Glutamatergic neuron (in vitro differentiated cells): ENCODE measurements around the gene ZMIZ1. TPM values are rescaled to one million over a fixed set of nuclear protein-coding genes. Genes with fewer than 3 reads are reported as not detected.
A peak's percentile ranks its signal among the peaks of the same experiment; 100 is the strongest.

ENCODE experiments used
- DNase-seq: peaks from one replicate; pipeline ENCODE4 v3.0.0; 2022
- H3K27ac Mint-ChIP-seq: one replicate; pipeline ENCODE4 v1.8.0; 2020; ENCODE audit warnings: mild to moderate bottlenecking, mixed read lengths, inconsistent platforms; ENCODE audit not compliant: unreplicated experiment
- H3K27me3 Mint-ChIP-seq: one replicate; pipeline ENCODE4 v1.8.0; 2020; ENCODE audit warnings: mild to moderate bottlenecking, moderate library complexity, mixed read lengths, inconsistent platforms; ENCODE audit not compliant: unreplicated experiment
- H3K36me3 Mint-ChIP-seq: one replicate; pipeline ENCODE4 v1.8.0; 2020; ENCODE audit warnings: mild to moderate bottlenecking, mixed read lengths, inconsistent platforms; ENCODE audit not compliant: unreplicated experiment
- H3K4me1 Mint-ChIP-seq: one replicate; pipeline ENCODE4 v1.8.0; 2020; ENCODE audit warnings: mild to moderate bottlenecking, low read depth, mixed read lengths, inconsistent platforms; ENCODE audit not compliant: unreplicated experiment
- H3K4me3 Mint-ChIP-seq: one replicate; pipeline ENCODE4 v1.8.0; 2020; ENCODE audit warnings: mild to moderate bottlenecking, mixed read lengths, inconsistent platforms; ENCODE audit not compliant: unreplicated experiment
- H3K9me3 Mint-ChIP-seq: one replicate; pipeline ENCODE4 v1.8.0; 2020; ENCODE audit warnings: mild to moderate bottlenecking, moderate library complexity, mixed read lengths, inconsistent platforms; ENCODE audit not compliant: unreplicated experiment
- total RNA-seq: library from RNA; stranded (reverse); fragmentation: NEBNext Ultra II Directional; extraction: Animal tissue kit (Norgen Biotek cat#: 25700); gene quantifications from one replicate; pipeline ENCODE4 v1.2.1, GENCODE V29; 2021; ENCODE audit not compliant: unreplicated experiment
- TF ChIP-seq, protein P1 (sequence below): fragments of 200-600 bp; sonication (generic); IDR thresholded peaks from one replicate; pipeline ENCODE4 v1.5.0; 2021; ENCODE audit not compliant: partially characterized antibody, unreplicated experiment

ZMIZ1 gene
- total RNA-seq, 1 donor from 2014 or later, result 230 TPM

GRCh38 chr10:79282388-79282787 lies 213.6 kb downstream of the ZMIZ1 start:
- peaks cover 42% of the 10 kb centered on the region for H3K9me3 Mint-ChIP-seq
- peak; percentile 44 for DNase-seq
- H3K27ac Mint-ChIP-seq, result peak overlapping the region; percentile 92
- TF ChIP-seq, protein P1, sequence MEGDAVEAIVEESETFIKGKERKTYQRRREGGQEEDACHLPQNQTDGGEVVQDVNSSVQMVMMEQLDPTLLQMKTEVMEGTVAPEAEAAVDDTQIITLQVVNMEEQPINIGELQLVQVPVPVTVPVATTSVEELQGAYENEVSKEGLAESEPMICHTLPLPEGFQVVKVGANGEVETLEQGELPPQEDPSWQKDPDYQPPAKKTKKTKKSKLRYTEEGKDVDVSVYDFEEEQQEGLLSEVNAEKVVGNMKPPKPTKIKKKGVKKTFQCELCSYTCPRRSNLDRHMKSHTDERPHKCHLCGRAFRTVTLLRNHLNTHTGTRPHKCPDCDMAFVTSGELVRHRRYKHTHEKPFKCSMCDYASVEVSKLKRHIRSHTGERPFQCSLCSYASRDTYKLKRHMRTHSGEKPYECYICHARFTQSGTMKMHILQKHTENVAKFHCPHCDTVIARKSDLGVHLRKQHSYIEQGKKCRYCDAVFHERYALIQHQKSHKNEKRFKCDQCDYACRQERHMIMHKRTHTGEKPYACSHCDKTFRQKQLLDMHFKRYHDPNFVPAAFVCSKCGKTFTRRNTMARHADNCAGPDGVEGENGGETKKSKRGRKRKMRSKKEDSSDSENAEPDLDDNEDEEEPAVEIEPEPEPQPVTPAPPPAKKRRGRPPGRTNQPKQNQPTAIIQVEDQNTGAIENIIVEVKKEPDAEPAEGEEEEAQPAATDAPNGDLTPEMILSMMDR, result no peak
- peaks cover 8% of the 10 kb centered on the region for H3K36me3 Mint-ChIP-seq
- H3K27me3 Mint-ChIP-seq, result peaks cover 34% of the 10 kb centered on the region
- H3K4me3 Mint-ChIP-seq, result peak overlapping the region; percentile 80
- H3K4me1 Mint-ChIP-seq, result peaks cover 53% of the 10 kb centered on the region

- DNase-seq, result no peak
- TF ChIP-seq, protein P1, result no peak
- H3K36me3 Mint-ChIP-seq, result peaks cover 8% of the 10 kb centered on the region
- H3K9me3 Mint-ChIP-seq, result peaks cover 41% of the 10 kb centered on the region
- peaks cover 34% of the 10 kb centered on the region for H3K27me3 Mint-ChIP-seq
- no peak overlapping the region for H3K4me3 Mint-ChIP-seq
- peaks cover 52% of the 10 kb centered on the region for H3K4me1 Mint-ChIP-seq
- H3K27ac Mint-ChIP-seq, result no peak overlapping the region
Measured at GRCh38 chr10:79283616-79284015, 214.8 kb downstream of the ZMIZ1 start.

GRCh38 chr10:79284158-79284871 lies 215.5 kb downstream of the ZMIZ1 start:
- Mint-ChIP-seq H3K36me3 (peaks cover 8% of the 10 kb centered on the region), H3K4me1 (peaks cover 57% of the 10 kb centered on the region), H3K4me3 (no peak overlapping the region), H3K27me3 (peaks cover 39% of the 10 kb centered on the region), H3K9me3 (peaks cover 45% of the 10 kb centered on the region), H3K27ac (peak overlapping the region; percentile 39)
- DNase-seq, result no peak
- TF ChIP-seq, protein P1, result no peak

GRCh38 chr10:79285315-79286197 lies 216.8 kb downstream of the ZMIZ1 start:
- TF ChIP-seq, protein P1, result no peak
- Mint-ChIP-seq H3K9me3 (peaks cover 43% of the 10 kb centered on the region), H3K4me3 (no peak overlapping the region), H3K36me3 (peaks cover 6% of the 10 kb centered on the region), H3K4me1 (peaks cover 55% of the 10 kb centered on the region), H3K27ac (peak overlapping the region; percentile 76), H3K27me3 (peaks cover 43% of the 10 kb centered on the region)
- no peak for DNase-seq
